Body of pancreas (tissue), 4 donors: Measurements from ENCODE around the gene RNU6-1. TPM values are rescaled to one million over a fixed set of nuclear protein-coding genes. Genes with fewer than 3 reads are reported as not detected.

ENCODE experiments used
- ATAC-seq: fragments of 150-250 bp; one replicate; pipeline ENCODE4 v1.9.1; 2016
- DNase-seq, 4 donors: peaks; one replicate each; pipeline ENCODE4 v3.0.0-alpha.2; 2019
- H3K27ac ChIP-seq, 4 donors: fragments of 200-600 bp; sonication (generic); 1 replicate in 3 of 4; 2 replicates in 1 of 4; pipeline versions ENCODE4 v1.5.1 to v1.6.1; 2016 to 2019; ENCODE audit warnings: mild to moderate bottlenecking in 1 of 4, mixed read lengths in 1 of 4, moderate library complexity in 1 of 4
- H3K27me3 ChIP-seq, 2 donors: fragments of 200-600 bp; sonication (generic); one replicate each; pipeline ENCODE4 v1.6.0; 2016; ENCODE audit warnings: mild to moderate bottlenecking in 1 of 2
- H3K36me3 ChIP-seq, 2 donors: fragments of 200-600 bp; sonication (generic); replicated peaks in 1 of 2; 2 replicates each; pipeline ENCODE4 v1.5.1; 2016; ENCODE audit warnings: low read depth in 2 of 2; ENCODE audit not compliant: insufficient read depth in 1 of 2
- H3K4me1 ChIP-seq: fragments of 200-600 bp; sonication (generic); one replicate; pipeline ENCODE4 v1.6.0; 2016
- H3K4me3 ChIP-seq, 2 donors: fragments of 200-600 bp; sonication (generic); 1 replicate in 1 of 2; 2 replicates in 1 of 2; pipeline ENCODE4 v1.5.1; 2016 to 2019
- H3K9me3 ChIP-seq, 3 donors: fragments of 200-600 bp; sonication (generic); 1 replicate in 2 of 3; 2 replicates in 1 of 3; pipeline ENCODE4 v1.5.1; 2016
- CTCF ChIP-seq, 7 experiments: fragments of 450-650 bp in 4 of 7; fragments of 200-600 bp in 3 of 7; sonication (generic) in 3 of 7; IDR thresholded peaks; one replicate each; pipeline ENCODE4 v1.5.1; 2016 to 2019; ENCODE audit warnings: antibody characterized with exemption in 7 of 7
- POLR2A ChIP-seq, 3 donors: fragments of 450-650 bp; IDR thresholded peaks; one replicate each; pipeline ENCODE4 v1.6.1; 2016; ENCODE audit warnings: antibody characterized with exemption in 3 of 3, mild to moderate bottlenecking in 2 of 3
- WGBS, 2 donors: methylation state at CpG; one replicate each; pipeline ENCODE4 v1.1.5; 2017; 5-methylcytosine and 5-hydroxymethylcytosine counted together
- intact Hi-C: fragments of 100-400 bp; cut with DNase I; formaldehyde crosslinking; loops from one replicate; pipeline ENCODE4 v1.15.1; 2023
- total RNA-seq, 2 donors: library from RNA; depleted of rRNA; stranded (reverse); fragments of >200 nt; gene quantifications; one replicate each; pipeline ENCODE4 v1.1.0, GENCODE V29; 2016

RNU6-1 gene
- total RNA-seq, 2 donors from 2014 or later = not detected

- Histone ChIP-seq H3K27ac (no peak overlapping the region), H3K4me1 (no peaks in the 10 kb centered on the region), H3K9me3 (no peaks in the 10 kb centered on the region), H3K27me3 (no peaks in the 10 kb centered on the region), H3K4me3 (no peak overlapping the region), H3K36me3 (no peaks in the 10 kb centered on the region)
- 69 to 77% methylated on average over 3 of the region's 3 CpGs for WGBS, 2 donors
- ATAC-seq (no peak), DNase-seq (no peak)
- TF ChIP-seq CTCF (IDR thresholded peaks at IDR 0.05) = no peak
- no peak for TF ChIP-seq POLR2A (IDR thresholded peaks at IDR 0.05)
- intact Hi-C loops = no loop called here
Observed at GRCh38 chr15:67855842-67856241, 16.0 kb upstream of the RNU6-1 start.

GRCh38 chr15:67854358-67854757 lies 14.5 kb upstream of the RNU6-1 start:
- H3K36me3 ChIP-seq = no peaks in the 10 kb centered on the region
- H3K4me3 ChIP-seq = no peak overlapping the region
- H3K27ac ChIP-seq = no peak overlapping the region
- TF ChIP-seq POLR2A (IDR thresholded peaks at IDR 0.05) (no peak), CTCF (IDR thresholded peaks at IDR 0.05) (no peak)
- peaks cover 0 to 3% (median 0%) of the 10 kb centered on the region in 3 donors for H3K9me3 ChIP-seq
- no peaks in the 10 kb centered on the region for H3K4me1 ChIP-seq
- intact Hi-C loops = no loop called here
- H3K27me3 ChIP-seq = no peaks in the 10 kb centered on the region
- DNase-seq = no peak
- no peak for ATAC-seq
- 89 to 100% methylated on average over 1 of the region's 1 CpG for WGBS, 2 donors

- intact Hi-C loops = no loop called here
- TF ChIP-seq POLR2A (IDR thresholded peaks at IDR 0.05) (no peak), CTCF (IDR thresholded peaks at IDR 0.05) (no peak)
- Histone ChIP-seq H3K27ac (no peak overlapping the region), H3K4me1 (no peaks in the 10 kb centered on the region), H3K27me3 (no peaks in the 10 kb centered on the region), H3K36me3 (no peaks in the 10 kb centered on the region), H3K9me3 (peaks cover 0 to 3% (median 0%) of the 10 kb centered on the region in 3 donors), H3K4me3 (no peak overlapping the region)
- DNase-seq (no peak), ATAC-seq (no peak)
- 88 to 92% methylated on average over 3 of the region's 3 CpGs for WGBS, 2 donors
Observed at GRCh38 chr15:67853454-67853853, 13.6 kb upstream of the RNU6-1 start.

GRCh38 chr15:67852418-67852817 lies 12.6 kb upstream of the RNU6-1 start:
- TF ChIP-seq POLR2A (IDR thresholded peaks at IDR 0.05) (no peak), CTCF (IDR thresholded peaks at IDR 0.05) (no peak)
- Histone ChIP-seq H3K9me3 (peaks cover 0 to 3% (median 0%) of the 10 kb centered on the region in 3 donors), H3K36me3 (no peaks in the 10 kb centered on the region), H3K4me1 (no peaks in the 10 kb centered on the region), H3K27ac (no peak overlapping the region), H3K27me3 (no peaks in the 10 kb centered on the region), H3K4me3 (no peak overlapping the region)
- intact Hi-C loops = no loop called here
- DNase-seq = no peak
- no peak for ATAC-seq
- WGBS, 2 donors = 63 to 82% methylated on average over 3 of the region's 3 CpGs

GRCh38 chr15:67850994-67851571 lies 11.2 kb upstream of the RNU6-1 start:
- Histone ChIP-seq H3K36me3 (no peaks in the 10 kb centered on the region), H3K9me3 (peaks cover 0 to 3% (median 0%) of the 10 kb centered on the region in 3 donors), H3K27me3 (no peaks in the 10 kb centered on the region), H3K4me1 (no peaks in the 10 kb centered on the region), H3K4me3 (no peak overlapping the region), H3K27ac (no peak overlapping the region)
- intact Hi-C loops = no loop called here
- TF ChIP-seq CTCF (IDR thresholded peaks at IDR 0.05) = no peak
- TF ChIP-seq POLR2A (IDR thresholded peaks at IDR 0.05) = no peak
- 64 to 69% methylated on average over 4 of the region's 4 CpGs for WGBS, 2 donors
- DNase-seq (no peak), ATAC-seq (no peak)
